K562 (cell line): Measurements from ENCODE around the gene SMAD7. TPM values are rescaled to one million over a fixed set of nuclear protein-coding genes. Genes with fewer than 3 reads are reported as not detected.

Experiments used
- ATAC-seq: fragments of 200-7000 bp; cut with Tn5 transposase; 3 replicates; pipeline ENCODE4 v1.9.1; 2020; ENCODE audit warnings: moderate library complexity
- BruUV-seq: library from RNA; stranded (reverse); fragments of 400-500 nt; replicated peaks from 2 replicates; lab custom pipeline; 2021; lab: Mats Ljungman, UMichigan
- CTCF ChIA-PET: fragments of 300-600 bp; formaldehyde crosslinking; extraction: SDS; loops from one replicate; lab custom pipeline; 2021; ENCODE audit warnings: low intra/inter-chr PET ratio; lab: Yijun Ruan, JAX
- POLR2A ChIA-PET: fragments of 300-600, 350-650 bp; sonication (Branson Sonifier 250); formaldehyde crosslinking; extraction: SDS; loops from one replicate; lab custom pipeline; 2021; ENCODE audit warnings: antibody characterized with exemption, inconsistent platforms; lab: Yijun Ruan, JAX
- DNase-seq, 4 experiments: peaks; one replicate each; pipeline versions ENCODE4 v3.0.0 to v3.0.0-alpha.2; 2011 to 2018; ENCODE audit warnings: low spot score in 3 of 4, mixed read lengths in 3 of 4; ENCODE audit errors: extremely low read depth in 1 of 4
- FAIRE-seq: peaks from 2 replicates; lab custom pipeline; 2011; peaks lifted over from hg19 to GRCh38; lab: Jason Lieb, UNC
- H2AFZ ChIP-seq: 2 replicates; pipeline ENCODE4 v1.6.0; 2011; ENCODE audit warnings: low read depth, low read length, control low read depth, inconsistent platforms
- H3K27ac ChIP-seq: fragments of 200-600 bp; 3 replicates; pipeline ENCODE4 v1.8.0; 2011; ENCODE audit warnings: low read depth, mild to moderate bottlenecking, control low read depth, inconsistent platforms, low read length, moderate library complexity, mixed read lengths; ENCODE audit errors: extremely low read depth
- H3K27me3 ChIP-seq, 2 experiments: fragments of 300-600 bp in 1 of 2; 2 replicates in 1 of 2; 3 replicates in 1 of 2; pipeline versions ENCODE4 v1.6.0 to v1.8.0; 2011; ENCODE audit warnings: inconsistent platforms in 2 of 2, low read length in 2 of 2, mild to moderate bottlenecking in 1 of 2, mixed read lengths in 1 of 2, moderate library complexity in 1 of 2; ENCODE audit not compliant: control insufficient read depth in 2 of 2, insufficient read depth in 2 of 2
- H3K36me3 ChIP-seq: fragments of 300-600 bp; 3 replicates; pipeline ENCODE4 v1.8.0; 2011; ENCODE audit warnings: mild to moderate bottlenecking, low read length, inconsistent platforms; ENCODE audit not compliant: control insufficient read depth, insufficient read depth
- H3K4me1 ChIP-seq, 2 experiments: fragments of 200-600 bp in 1 of 2; replicated peaks in 1 of 2; 2 replicates in 1 of 2; 3 replicates in 1 of 2; pipeline versions ENCODE4 v1.5.1 to v1.8.0; 2011; ENCODE audit warnings: inconsistent platforms in 2 of 2, low read length in 2 of 2, mild to moderate bottlenecking in 1 of 2, mixed read lengths in 1 of 2, moderate library complexity in 1 of 2; ENCODE audit not compliant: control insufficient read depth in 2 of 2, insufficient read depth in 2 of 2
- H3K4me2 ChIP-seq: 2 replicates; pipeline ENCODE4 v1.6.1; 2011; ENCODE audit warnings: low read length, control low read depth, inconsistent platforms, mixed read lengths; ENCODE audit not compliant: insufficient read depth
- H3K4me3 ChIP-seq: fragments of 200-600 bp; sonication (generic), shearing (Covaris generic); 2 replicates; pipeline ENCODE4 v1.5.1; 2016; ENCODE audit warnings: control low read depth, inconsistent platforms
- H3K79me2 ChIP-seq: fragments of 200-600 bp; 3 replicates; pipeline ENCODE4 v1.8.0; 2011; ENCODE audit warnings: low read length, inconsistent platforms; ENCODE audit not compliant: control insufficient read depth, insufficient read depth
- H3K9ac ChIP-seq, 2 experiments: 2 replicates each; pipeline versions ENCODE4 v1.6.0 to v1.6.1; 2011; ENCODE audit warnings: low read depth in 2 of 2, low read length in 2 of 2, control low read depth in 1 of 2, inconsistent platforms in 1 of 2, mild to moderate bottlenecking in 1 of 2, mixed read lengths in 1 of 2; ENCODE audit not compliant: insufficient read depth in 1 of 2
- H3K9me1 ChIP-seq: one replicate; pipeline ENCODE4 v1.6.0; 2011; ENCODE audit warnings: inconsistent platforms, mild to moderate bottlenecking, low read length, moderate library complexity; ENCODE audit not compliant: control insufficient read depth, insufficient read depth
- H3K9me3 ChIP-seq: replicated peaks from 2 replicates; pipeline ENCODE4 v1.5.1; 2011; ENCODE audit warnings: low read depth, low read length, inconsistent platforms; ENCODE audit not compliant: control insufficient read depth, insufficient read depth
- H4K20me1 ChIP-seq: replicated peaks from 2 replicates; pipeline ENCODE4 v1.6.1; 2011; ENCODE audit warnings: low read length, inconsistent platforms, mixed read lengths; ENCODE audit not compliant: control insufficient read depth, insufficient read depth
- ARID3A ChIP-seq: IDR thresholded peaks from 2 replicates; pipeline ENCODE4 v1.6.1; 2012; ENCODE audit warnings: low read depth, low read length, improper control_type of control experiment, borderline replicate concordance
- ASH1L ChIP-seq: fragments of 450-650 bp; IDR thresholded peaks from 2 replicates; pipeline ENCODE4 v1.6.1; 2018; ENCODE audit warnings: borderline replicate concordance, mild to moderate bottlenecking, low read depth; ENCODE audit not compliant: partially characterized antibody
- BCLAF1 ChIP-seq, 2 experiments: fragments of 450-650 bp in 1 of 2; IDR thresholded peaks; 2 replicates each; pipeline ENCODE4 v1.6.1; 2011 to 2017; ENCODE audit warnings: low read depth in 2 of 2, antibody characterized with exemption in 1 of 2, borderline replicate concordance in 1 of 2, low read length in 1 of 2, mild to moderate bottlenecking in 1 of 2, mixed read lengths in 1 of 2; ENCODE audit not compliant: control insufficient read depth in 1 of 2
- BDP1 ChIP-seq: IDR thresholded peaks from 3 replicates; pipeline ENCODE4 v1.6.1; 2011; ENCODE audit not compliant: insufficient read length, insufficient read depth
- DDX20 ChIP-seq: fragments of 450-650 bp; IDR thresholded peaks from 2 replicates; pipeline ENCODE4 v1.6.1; 2016; ENCODE audit warnings: missing genetic modification characterization, low read depth, mild to moderate bottlenecking, missing compliant biosample characterization, moderate library complexity
- GATAD2A ChIP-seq: fragments of 450-650 bp; IDR thresholded peaks from 2 replicates; pipeline ENCODE4 v1.6.1; 2017
- KAT7 ChIP-seq: sonication (generic); formaldehyde crosslinking; IDR thresholded peaks from 2 replicates; pipeline ENCODE4 v1.8.0; 2022; ENCODE audit warnings: missing genetic modification reagents, mild to moderate bottlenecking, borderline replicate concordance
- KDM2B ChIP-seq: fragments of 250-450 bp; sonication (Bioruptor Pico); IDR thresholded peaks from 2 replicates; pipeline ENCODE4 v1.8.0; 2021; ENCODE audit warnings: mild to moderate bottlenecking, moderate library complexity
- MAFG ChIP-seq: fragments of 450-650 bp; conservative IDR thresholded peaks from 2 replicates; pipeline ENCODE4 v1.6.1; 2016; ENCODE audit warnings: missing genetic modification characterization, missing compliant biosample characterization
- MYNN ChIP-seq, 2 experiments: sonication (generic); formaldehyde crosslinking in 1 of 2; IDR thresholded peaks; 2 replicates each; pipeline versions ENCODE4 v1.5.0 to v1.6.1; 2016 to 2020; ENCODE audit warnings: antibody characterized with exemption in 1 of 2, missing genetic modification reagents in 1 of 2
- RBM34 ChIP-seq: fragments of 200-400 bp; formaldehyde crosslinking; IDR thresholded peaks from 2 replicates; pipeline ENCODE4 v1.6.1; 2018; ENCODE audit warnings: low read length, borderline replicate concordance; ENCODE audit not compliant: insufficient read depth
- RFX5 ChIP-seq: IDR thresholded peaks from 2 replicates; pipeline ENCODE4 v1.6.1; 2011; ENCODE audit warnings: low read depth, mild to moderate bottlenecking, improper control_type of control experiment, low read length
- TCF7 ChIP-seq: sonication (generic); IDR thresholded peaks from 2 replicates; pipeline ENCODE4 v1.6.1; 2016; ENCODE audit warnings: antibody characterized with exemption, borderline replicate concordance
- ZNF212 ChIP-seq: fragments of 450-650 bp; formaldehyde crosslinking; IDR thresholded peaks from 2 replicates; pipeline ENCODE4 v1.4.0; 2020; ENCODE audit warnings: mild to moderate bottlenecking
- ZNF384 ChIP-seq: IDR thresholded peaks from 2 replicates; pipeline ENCODE4 v1.6.1; 2012; ENCODE audit warnings: low read depth, low read length, improper control_type of control experiment
- ZNF639 ChIP-seq, 2 experiments: fragments of 200-800 bp in 1 of 2; sonication (Bioruptor generic) in 1 of 2; sonication (generic) in 1 of 2; formaldehyde crosslinking in 1 of 2; IDR thresholded peaks in 1 of 2; conservative IDR thresholded peaks in 1 of 2; 2 replicates each; pipeline versions ENCODE4 v1.5.0 to v1.6.1; 2016 to 2020; ENCODE audit warnings: missing compliant biosample characterization in 1 of 2, missing genetic modification characterization in 1 of 2, missing genetic modification reagents in 1 of 2
- ZNF707 ChIP-seq: fragments of 250-450 bp; sonication (Bioruptor Pico); conservative IDR thresholded peaks from 2 replicates; pipeline ENCODE4 v1.8.0; 2022; ENCODE audit warnings: inconsistent platforms, mild to moderate bottlenecking, moderate library complexity
- WGBS: fragments of 100-300 bp; shearing (Covaris generic); methylation state at CpG from one replicate; pipeline ENCODE4 v1.1.6; 2016; ENCODE audit warnings: low coverage, mixed read lengths; ENCODE audit not compliant: insufficient coverage; ENCODE audit errors: missing lambda C conversion rate; 5-methylcytosine and 5-hydroxymethylcytosine counted together
- in situ Hi-C: fragments of 300-500 bp; cut with MboI; formaldehyde crosslinking; loops from 4 replicates; pipeline ENCODE4 v1.15.0; 2018; ENCODE audit warnings: inconsistent platforms, mixed read lengths
- intact Hi-C: fragments of 100-400 bp; cut with micrococcal nuclease; formaldehyde crosslinking; loops from 2 replicates; pipeline ENCODE4 v1.14.2; 2022
- polyA plus RNA-seq, 8 experiments: library from polyadenylated mRNA; depleted of rRNA in 4 of 8; stranded (reverse) in 5 of 8; unstranded in 3 of 8; fragments of >200 nt; fragmentation: Nextera tagmentation in 2 of 8; fragmentation: Illumina TruSeq in 1 of 8; extraction: Ambion mirVana in 2 of 8; extraction: Trizol in 1 of 8; gene quantifications; 2 replicates each; pipeline versions ENCODE4 v1.2.1 to v1.2.3, GENCODE V29; 2011 to 2014; ENCODE audit warnings: inconsistent platforms in 1 of 8, missing spikeins in 1 of 8
- total RNA-seq, 7 experiments: library from RNA; depleted of rRNA in 6 of 7; stranded (reverse); fragments of >200 nt in 6 of 7; fragmentation: Illumina TruSeq in 2 of 7; extraction: Trizol in 2 of 7; gene quantifications; 2 replicates each; pipeline versions ENCODE4 v1.2.1 to v1.2.3, GENCODE V29; 2011 to 2021; ENCODE audit warnings: low replicate concordance in 1 of 7

The SMAD7 gene
- total and polyA plus RNA-seq, 9 of the 15 experiments (the other 6 are each of a cell fraction or from before 2014, with no cell fraction given): 0.13 to 3.0 (median 1.6) TPM

- DNase-seq (no peak), ATAC-seq (no peak), FAIRE-seq (no peak)
- Histone ChIP-seq H3K27me3 (no peaks in the 10 kb centered on the region), H3K4me2 (no peak overlapping the region), H3K4me3 (no peak overlapping the region), H3K9me3 (no peaks in the 10 kb centered on the region), H3K27ac (no peak overlapping the region), H3K9me1 (no peaks in the 10 kb centered on the region), H2AFZ (no peak overlapping the region), H3K4me1 (peaks cover 42 to 62% of the 10 kb centered on the region in 2 experiments), H4K20me1 (no peaks in the 10 kb centered on the region), H3K9ac (no peak overlapping the region), H3K36me3 (no peaks in the 10 kb centered on the region), H3K79me2 (no peaks in the 10 kb centered on the region; the same call in 2 of the 3 replicates)
- intact Hi-C loops (no loop called here), in situ Hi-C loops (no loop called here)
- WGBS: 70% methylated on average over 5 of the region's 9 CpGs
- CTCF ChIA-PET: no interaction called here
- no peak for TF ChIP-seq BDP1
- no peak for TF ChIP-seq MAFG
- TF ChIP-seq GATAD2A: no peak
- no peak for TF ChIP-seq KAT7 (CRISPR knock-in tag)
- TF ChIP-seq RBM34: no peak
- no peak for TF ChIP-seq ZNF212 (CRISPR knock-in tag)
- no peak for TF ChIP-seq TCF7
- TF ChIP-seq BCLAF1 (IDR thresholded peaks at IDR 0.05; ENCODE audit: borderline replicate concordance in 1 of 2, control insufficient read depth in 1 of 2, low read depth in 2 of 2, low read length in 1 of 2): no peak
- no peak for TF ChIP-seq MYNN (IDR thresholded peaks at IDR 0.05)
- no peak for TF ChIP-seq MYNN (CRISPR knock-in tag; IDR thresholded peaks at IDR 0.05)
- TF ChIP-seq RFX5: no peak
- TF ChIP-seq KDM2B (CRISPR knock-in tag): no peak
- no peak for TF ChIP-seq DDX20 (tag)
- TF ChIP-seq ASH1L: no peak
- TF ChIP-seq ZNF707 (CRISPR knock-in tag): no peak
- no peak for TF ChIP-seq ZNF639 (CRISPR knock-in tag; conservative IDR thresholded peaks at IDR 0.05 in 1 of 2, IDR thresholded peaks at IDR 0.05 in 1 of 2)
- no peak for TF ChIP-seq ARID3A
- no peak for TF ChIP-seq ZNF384
- no TSS peak for BruUV-seq
- POLR2A ChIA-PET: interaction anchor here (0.6 kb wide), 1 partner anchor 10 kb away, joined by 3 read pairs; no protein-coding TSS in a partner anchor
Observed at GRCh38 chr18:48928787-48929186, 22.0 kb downstream of the SMAD7 start.
